BJ (cell line): Measurements from ENCODE around the gene CACNA1C. TPM values are rescaled to one million over a fixed set of nuclear protein-coding genes. Genes with fewer than 3 reads are reported as not detected.

Experiments used
- CTCF ChIA-PET: fragments of 350-600 bp; formaldehyde crosslinking; extraction: SDS; loops from one replicate; lab custom pipeline; 2021; ENCODE audit warnings: antibody characterized with exemption, inconsistent platforms; lab: Yijun Ruan, JAX
- POLR2A ChIA-PET: fragments of 300-600 bp; sonication (Branson Sonifier 250); formaldehyde crosslinking; extraction: SDS; loops from one replicate; lab custom pipeline; 2021; ENCODE audit warnings: antibody characterized with exemption; lab: Charles Lee
- DNase-seq: peaks from one replicate; pipeline ENCODE4 v3.0.0-alpha.2; 2011; ENCODE audit warnings: low read depth
- H3K27me3 ChIP-seq: 2 replicates; pipeline ENCODE4 v1.6.0; 2011; ENCODE audit warnings: low read length; ENCODE audit not compliant: control insufficient read depth, insufficient read depth
- H3K36me3 ChIP-seq: 2 replicates; pipeline ENCODE4 v1.5.1; 2011; ENCODE audit warnings: low read length; ENCODE audit not compliant: control insufficient read depth, insufficient read depth
- H3K4me3 ChIP-seq: 2 replicates; pipeline ENCODE4 v1.5.1; 2011; ENCODE audit warnings: low read depth, mild to moderate bottlenecking, control low read depth, low read length
- polyA plus RNA-seq: library from polyadenylated mRNA; depleted of rRNA; stranded (reverse); fragments of >200 nt; gene quantifications from 2 replicates; pipeline ENCODE4 v1.2.3, GENCODE V29; 2011
- TF ChIP-seq, protein P1 (sequence below): IDR thresholded peaks from 2 replicates; pipeline ENCODE4 v1.5.1; 2011; ENCODE audit warnings: low read depth, mild to moderate bottlenecking, control low read depth, inconsistent platforms, low read length, moderate library complexity; ENCODE audit not compliant: insufficient read depth

Gene CACNA1C
- polyA plus RNA-seq, 1 experiment: 14.7 TPM

DNA sequence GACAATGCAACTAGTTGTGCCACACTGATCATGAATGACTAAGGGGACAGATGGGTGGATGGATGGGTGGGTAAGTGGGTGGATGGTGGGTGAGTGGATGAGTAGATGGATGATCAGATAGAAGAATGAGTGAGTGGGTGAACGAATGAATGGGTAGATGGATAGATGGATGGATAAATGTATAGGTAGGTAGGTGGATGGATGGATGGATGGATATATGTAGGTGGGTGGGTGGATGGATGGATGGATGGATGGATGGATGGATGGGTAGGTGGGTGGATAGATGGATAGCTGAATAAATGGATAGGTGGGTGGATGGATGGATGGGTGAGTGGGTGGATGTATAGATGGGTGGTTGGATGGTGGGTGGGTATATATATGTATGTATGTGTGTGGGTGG is 393.2 kb downstream of the CACNA1C start:
- DNase-seq: no peak
- CTCF ChIA-PET: no interaction called here
- Histone ChIP-seq H3K4me3 (no peak overlapping the region), H3K36me3 (peaks cover 8% of the 10 kb centered on the region; the same call in 1 of the 2 replicates), H3K27me3 (no peaks in the 10 kb centered on the region)
- TF ChIP-seq, protein P1, sequence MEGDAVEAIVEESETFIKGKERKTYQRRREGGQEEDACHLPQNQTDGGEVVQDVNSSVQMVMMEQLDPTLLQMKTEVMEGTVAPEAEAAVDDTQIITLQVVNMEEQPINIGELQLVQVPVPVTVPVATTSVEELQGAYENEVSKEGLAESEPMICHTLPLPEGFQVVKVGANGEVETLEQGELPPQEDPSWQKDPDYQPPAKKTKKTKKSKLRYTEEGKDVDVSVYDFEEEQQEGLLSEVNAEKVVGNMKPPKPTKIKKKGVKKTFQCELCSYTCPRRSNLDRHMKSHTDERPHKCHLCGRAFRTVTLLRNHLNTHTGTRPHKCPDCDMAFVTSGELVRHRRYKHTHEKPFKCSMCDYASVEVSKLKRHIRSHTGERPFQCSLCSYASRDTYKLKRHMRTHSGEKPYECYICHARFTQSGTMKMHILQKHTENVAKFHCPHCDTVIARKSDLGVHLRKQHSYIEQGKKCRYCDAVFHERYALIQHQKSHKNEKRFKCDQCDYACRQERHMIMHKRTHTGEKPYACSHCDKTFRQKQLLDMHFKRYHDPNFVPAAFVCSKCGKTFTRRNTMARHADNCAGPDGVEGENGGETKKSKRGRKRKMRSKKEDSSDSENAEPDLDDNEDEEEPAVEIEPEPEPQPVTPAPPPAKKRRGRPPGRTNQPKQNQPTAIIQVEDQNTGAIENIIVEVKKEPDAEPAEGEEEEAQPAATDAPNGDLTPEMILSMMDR: no peak
- POLR2A ChIA-PET: no interaction called here

DNA sequence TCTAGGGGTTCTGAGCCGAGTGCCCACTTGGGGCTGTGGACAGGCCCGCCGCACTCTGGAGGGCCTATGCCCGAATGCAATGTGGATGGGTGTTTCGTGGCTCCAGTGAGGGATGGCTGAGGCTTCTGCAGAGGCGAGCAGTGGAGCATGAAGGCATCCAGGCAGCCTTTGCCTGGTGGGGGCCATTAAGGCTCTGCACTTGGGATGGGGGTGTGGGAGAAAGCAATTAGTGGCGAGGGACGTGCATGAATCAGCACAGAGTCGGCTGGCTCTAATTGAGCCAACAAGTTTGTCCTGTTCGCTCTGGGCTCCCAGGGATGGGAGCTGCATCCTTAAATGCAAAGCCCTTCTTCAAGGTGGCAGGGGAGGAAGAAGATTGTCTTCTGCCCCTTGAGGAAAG is 395.1 kb downstream of the CACNA1C start:
- Histone ChIP-seq H3K36me3 (peaks cover 10% of the 10 kb centered on the region), H3K27me3 (no peaks in the 10 kb centered on the region), H3K4me3 (no peak overlapping the region)
- no peak for DNase-seq
- ChIA-PET POLR2A (no interaction called here), CTCF (no interaction called here)
- TF ChIP-seq, protein P1: no peak

DNA sequence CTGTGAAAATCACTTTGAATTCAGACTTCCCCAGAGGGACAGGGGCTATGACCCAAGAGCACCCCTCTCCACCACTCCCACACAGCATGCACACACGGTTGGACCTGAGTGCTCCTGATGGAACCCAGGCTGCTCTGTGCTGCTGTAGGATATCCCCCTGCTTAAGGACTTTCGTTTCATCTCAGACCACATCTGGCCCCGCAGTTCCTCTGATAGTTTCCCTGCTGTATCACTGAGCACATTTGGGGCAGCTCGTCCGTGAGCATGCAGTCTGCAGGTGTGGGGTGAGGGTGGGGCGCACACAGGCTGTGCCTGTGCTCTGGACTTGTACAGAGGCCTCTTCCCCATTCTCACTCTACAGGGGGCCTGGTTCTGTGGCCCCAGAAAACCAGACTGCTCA is 396.8 kb downstream of the CACNA1C start:
- Histone ChIP-seq H3K27me3 (no peaks in the 10 kb centered on the region), H3K36me3 (peaks cover 12% of the 10 kb centered on the region), H3K4me3 (no peak overlapping the region)
- TF ChIP-seq, protein P1: no peak
- CTCF ChIA-PET: interaction anchor here (0.6 kb wide), 1 partner anchor 19 kb away, joined by 3 read pairs; no protein-coding TSS in a partner anchor
- DNase-seq: no peak
- POLR2A ChIA-PET: no interaction called here

DNA sequence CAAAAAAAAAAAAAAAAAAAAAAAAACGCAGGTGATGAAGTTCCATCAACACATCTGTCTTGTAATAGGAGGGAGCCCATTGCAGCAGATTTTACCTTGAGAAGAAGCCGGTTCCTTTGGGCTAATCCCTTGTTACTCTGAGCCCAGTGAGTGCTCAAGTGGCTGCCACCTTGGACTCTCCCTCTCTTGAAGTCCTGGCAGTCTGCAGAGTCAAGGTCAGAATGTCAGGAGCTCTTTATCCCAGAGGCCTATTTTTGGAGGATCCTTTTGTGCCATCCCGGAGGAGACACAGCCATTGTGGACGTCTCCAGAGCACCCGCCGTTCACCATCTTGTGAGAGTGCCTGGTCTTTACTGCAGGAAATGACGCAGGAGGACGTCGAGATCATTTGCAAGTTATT is 397.8 kb downstream of the CACNA1C start:
- POLR2A ChIA-PET: no interaction called here
- Histone ChIP-seq H3K4me3 (no peak overlapping the region), H3K27me3 (no peaks in the 10 kb centered on the region), H3K36me3 (peaks cover 15% of the 10 kb centered on the region)
- CTCF ChIA-PET: no interaction called here
- no peak for DNase-seq
- TF ChIP-seq, protein P1: no peak

DNA sequence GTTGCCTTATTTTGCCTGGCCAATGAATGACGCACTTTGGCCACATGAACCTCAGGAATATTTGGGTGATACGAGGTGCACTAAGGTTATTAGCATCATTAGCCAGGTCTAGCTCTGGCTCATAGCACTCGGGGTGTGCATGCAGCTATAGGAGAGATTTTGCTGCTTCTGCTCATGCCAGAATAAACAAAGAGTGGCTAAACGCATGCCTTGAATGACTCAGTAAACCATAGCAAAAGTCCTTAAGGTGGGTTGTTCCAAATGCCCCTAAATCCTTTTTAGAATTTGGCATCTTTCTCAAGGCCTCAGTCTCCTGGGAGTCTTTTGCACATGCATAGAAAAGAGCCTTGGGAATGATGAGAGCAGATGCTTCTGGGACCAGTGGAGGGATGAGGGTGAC is 398.2 kb downstream of the CACNA1C start:
- peaks cover 16% of the 10 kb centered on the region for H3K36me3 ChIP-seq
- H3K4me3 ChIP-seq: no peak overlapping the region
- TF ChIP-seq, protein P1: no peak
- H3K27me3 ChIP-seq: no peaks in the 10 kb centered on the region
- ChIA-PET CTCF (no interaction called here), POLR2A (no interaction called here)
- DNase-seq: no peak
